GM21360 (cell line): ENCODE data around the gene LRRC47.

Experiments used
- ATAC-seq: cut with Tn5 transposase; IDR thresholded peaks from one replicate; pipeline ENCODE4 v1.9.1; 2021; ENCODE audit warnings: mild to moderate bottlenecking, moderate library complexity; ENCODE audit not compliant: unreplicated experiment

LRRC47 gene

DNA sequence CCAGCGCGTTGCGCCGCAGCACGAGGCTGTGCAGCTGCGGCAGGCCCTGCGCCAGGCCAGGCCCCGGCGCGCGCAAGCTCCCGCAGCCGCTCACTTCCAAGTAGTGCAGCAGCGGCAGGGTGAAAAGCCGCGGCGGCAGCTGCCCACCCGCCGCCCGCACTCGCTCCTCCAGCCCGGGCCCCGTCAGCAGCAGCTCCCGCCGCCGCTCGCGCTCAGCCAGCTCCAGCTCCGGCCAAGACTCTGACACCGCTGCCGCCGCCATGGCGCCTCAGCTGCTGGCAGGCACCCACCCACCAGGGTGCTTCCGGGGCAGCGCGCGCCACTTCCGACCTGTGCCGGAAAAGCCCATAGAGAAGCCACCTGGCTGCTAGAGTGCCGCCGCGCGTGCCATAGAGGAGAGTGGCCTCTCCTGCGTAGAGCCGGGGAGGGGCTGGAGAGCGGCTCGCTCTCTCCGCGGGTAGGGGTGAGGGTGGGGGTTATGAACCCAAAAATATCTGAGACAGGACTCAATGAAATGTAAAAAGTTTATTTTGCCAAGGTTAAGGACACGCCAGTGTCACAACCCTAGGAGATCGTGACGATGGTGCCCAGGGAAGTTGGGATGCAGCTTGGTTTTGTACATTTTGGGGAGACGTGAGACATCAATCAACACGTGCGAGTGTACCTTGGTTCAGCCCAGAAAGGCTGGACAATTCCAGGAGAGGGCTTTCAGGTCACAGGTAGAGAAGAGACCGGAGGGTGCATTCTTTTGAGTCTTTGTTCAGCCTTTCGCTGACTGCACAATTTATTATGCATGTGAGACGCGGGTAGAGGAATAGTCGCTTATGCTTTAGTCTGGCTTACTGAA is at the start of gene LRRC47:
TSS of gene LRRC47 (minus strand) at position 284 of the 847 bp plus-strand sequence. CDS start at position 262, 22 bp downstream.
- ATAC-seq = peak; percentile 99

DNA sequence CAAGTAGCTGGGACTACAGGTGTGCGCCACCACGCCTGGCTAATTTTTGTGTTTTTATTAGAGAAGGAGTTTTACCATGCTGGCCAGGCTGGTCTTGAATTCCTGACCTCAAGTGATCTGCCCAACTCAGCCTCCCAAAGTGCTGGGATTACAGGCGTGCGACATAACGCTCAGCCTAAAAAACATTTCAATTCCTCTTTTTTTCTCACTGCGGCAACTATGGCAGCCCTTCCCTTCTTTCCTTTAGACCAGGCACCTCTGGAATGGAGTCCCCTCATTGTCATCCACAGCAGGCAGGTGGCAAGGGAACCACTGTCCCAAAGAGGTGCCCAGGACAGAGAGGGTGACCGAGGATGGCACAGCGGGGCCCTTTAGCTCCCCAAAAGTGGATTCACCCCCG is 46.6 kb upstream of the LRRC47 start:
- ATAC-seq = no peak

DNA sequence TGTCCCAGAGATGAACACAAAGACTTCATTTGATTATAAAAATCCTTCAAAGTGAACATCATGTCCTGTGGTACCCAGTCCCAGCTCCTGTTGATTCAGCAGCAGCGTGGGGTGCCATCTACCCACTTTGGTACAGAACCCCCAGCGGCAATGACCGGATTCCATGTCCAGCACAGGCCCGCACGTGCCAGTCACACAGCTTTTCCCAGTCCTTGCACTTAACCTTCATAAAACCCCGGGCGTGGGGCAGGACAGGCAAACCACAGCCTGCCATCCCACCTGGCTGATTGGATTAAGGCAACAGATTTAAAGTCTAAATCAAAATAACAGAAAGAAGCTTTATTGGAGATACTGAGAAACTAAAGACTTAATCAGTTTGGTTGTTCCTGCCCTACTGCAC is 45.2 kb upstream of the LRRC47 start:
- no peak for ATAC-seq

GRCh38 chr1:3838788-3839187 is 42.5 kb upstream of the LRRC47 start:
- ATAC-seq = no peak

GRCh38 chr1:3837685-3838084 is 41.4 kb upstream of the LRRC47 start:
- ATAC-seq = no peak

DNA sequence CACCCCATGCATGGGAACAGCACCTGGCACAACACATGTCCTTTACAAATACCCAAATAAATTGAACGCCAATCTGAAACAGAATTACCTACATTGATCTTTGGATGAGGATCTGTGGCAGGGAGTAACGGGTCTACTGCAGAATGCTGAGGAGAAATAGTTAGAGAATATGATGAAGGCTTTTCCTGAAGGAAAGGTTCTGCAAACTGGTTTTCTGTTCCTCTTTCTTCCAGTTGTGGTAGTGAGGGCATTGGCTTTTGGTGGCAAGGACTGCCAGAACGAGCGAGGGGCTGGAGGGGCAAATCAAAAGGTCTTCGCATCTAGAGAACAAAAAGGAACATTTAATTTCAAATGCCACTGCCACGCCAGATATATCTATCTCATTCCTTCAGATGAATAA is 40.9 kb upstream of the LRRC47 start:
- no peak for ATAC-seq

GRCh38 chr1:3836421-3836820 is 40.1 kb upstream of the LRRC47 start:
- no peak for ATAC-seq

- ATAC-seq = no peak
Measured at GRCh38 chr1:3834701-3835100, 38.4 kb upstream of the LRRC47 start.

DNA sequence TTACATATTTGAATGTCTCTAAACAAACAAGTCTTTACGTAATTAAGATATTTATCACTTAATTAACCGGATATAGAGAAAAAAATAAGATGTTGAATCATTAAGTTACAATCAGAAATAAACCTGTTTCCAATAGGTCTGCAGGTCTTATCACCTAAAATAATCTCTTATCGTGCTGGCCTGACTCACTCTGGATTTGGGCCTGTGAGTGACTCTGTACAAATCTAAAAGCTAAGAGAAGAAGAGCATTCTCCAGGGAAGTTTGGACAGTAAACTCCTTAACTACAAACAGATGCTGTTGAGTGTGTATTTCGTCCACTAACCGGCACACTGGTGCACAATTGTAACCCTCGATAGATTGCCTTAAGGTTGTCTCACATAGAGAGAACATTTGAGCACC is 35.4 kb upstream of the LRRC47 start:
- ATAC-seq = no peak

- ATAC-seq = no peak
Measured at GRCh38 chr1:3828391-3828790, 32.1 kb upstream of the LRRC47 start.

DNA sequence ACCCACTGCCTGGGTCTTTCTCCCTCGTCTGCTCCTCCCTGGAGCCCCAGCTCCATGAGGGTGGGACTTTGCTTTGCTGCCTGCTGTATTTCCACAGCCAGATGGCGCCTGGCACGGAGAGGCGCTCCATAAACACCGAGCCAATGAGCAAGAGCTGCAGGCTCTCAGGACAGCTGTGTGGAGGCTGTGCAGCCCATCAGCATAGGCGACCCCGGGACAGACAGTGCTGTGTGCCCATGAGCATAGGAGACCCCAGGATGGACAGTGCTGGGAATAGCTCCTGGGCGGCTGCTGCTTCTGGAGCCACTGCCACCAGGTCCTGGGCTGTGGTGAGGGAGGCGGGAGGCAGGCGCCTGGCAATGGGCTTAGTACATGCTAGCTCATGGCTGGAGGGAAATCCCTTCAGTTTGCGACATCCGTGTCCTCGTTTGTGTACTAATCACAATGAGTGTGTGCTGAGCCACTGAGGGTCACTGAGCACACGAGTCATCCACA is 31.6 kb upstream of the LRRC47 start:
- ATAC-seq = no peak

DNA sequence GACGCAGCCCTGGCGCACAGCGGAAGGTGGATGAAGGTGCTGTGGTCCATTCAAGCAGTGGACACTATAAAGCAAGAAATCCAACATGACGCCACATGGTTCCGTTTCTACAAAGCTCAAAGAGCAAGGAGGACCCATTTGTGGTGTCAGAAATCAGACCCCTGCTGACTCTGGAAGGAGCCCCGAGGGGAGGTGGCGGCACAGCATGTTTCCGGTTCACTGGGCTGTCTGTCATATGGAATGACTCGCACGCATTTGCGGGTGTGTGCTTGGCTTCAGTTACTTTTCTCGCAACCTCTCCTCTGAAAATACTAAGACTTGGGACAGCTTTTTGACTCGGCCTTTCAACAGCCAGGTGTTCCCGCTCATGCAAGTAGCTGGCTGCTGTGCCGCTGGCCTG is 29.1 kb upstream of the LRRC47 start:
- ATAC-seq = no peak

DNA sequence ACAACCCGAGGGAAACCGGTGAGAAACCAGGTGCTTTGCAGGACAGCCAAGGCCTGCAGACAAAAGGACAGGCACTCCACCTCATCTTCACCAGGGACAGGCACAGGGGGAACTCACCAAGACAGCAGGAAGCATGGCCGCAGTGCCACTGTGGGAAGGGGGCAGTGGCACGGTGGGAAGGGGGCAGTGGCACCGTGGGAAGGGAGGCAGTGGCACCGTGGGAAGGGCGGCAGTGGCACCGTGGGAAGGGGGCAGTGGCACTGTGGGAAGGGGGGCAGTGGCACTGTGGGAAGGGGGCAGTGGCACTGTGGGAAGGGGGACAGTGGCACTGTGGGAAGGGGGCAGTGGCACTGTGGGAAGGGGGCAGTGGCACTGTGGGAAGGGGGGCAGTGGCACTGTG is 28.4 kb upstream of the LRRC47 start:
- ATAC-seq = no peak

- ATAC-seq = no peak
Measured at GRCh38 chr1:3822421-3822820, 26.1 kb upstream of the LRRC47 start.

GRCh38 chr1:3821908-3822307 is 25.6 kb upstream of the LRRC47 start:
- no peak for ATAC-seq

DNA sequence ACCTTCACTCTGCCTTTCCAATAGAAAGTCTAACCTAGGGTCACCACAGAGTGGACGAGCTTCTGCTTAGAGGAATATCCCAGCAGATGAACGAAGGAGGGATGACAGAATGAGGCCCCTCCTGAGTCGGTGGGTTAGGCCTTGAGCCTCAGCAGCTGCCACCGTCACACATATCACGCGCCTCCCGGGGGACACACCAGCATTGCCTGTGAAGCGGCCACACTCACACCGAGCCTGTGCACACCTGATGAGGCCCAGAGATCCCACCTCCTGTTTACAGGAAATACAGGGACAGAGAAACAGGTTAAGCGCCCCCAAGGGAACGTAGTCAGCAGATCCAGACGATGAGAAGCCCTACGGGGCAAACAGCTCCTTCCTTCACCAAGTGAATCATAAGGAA is 25.1 kb upstream of the LRRC47 start:
- no peak for ATAC-seq

DNA sequence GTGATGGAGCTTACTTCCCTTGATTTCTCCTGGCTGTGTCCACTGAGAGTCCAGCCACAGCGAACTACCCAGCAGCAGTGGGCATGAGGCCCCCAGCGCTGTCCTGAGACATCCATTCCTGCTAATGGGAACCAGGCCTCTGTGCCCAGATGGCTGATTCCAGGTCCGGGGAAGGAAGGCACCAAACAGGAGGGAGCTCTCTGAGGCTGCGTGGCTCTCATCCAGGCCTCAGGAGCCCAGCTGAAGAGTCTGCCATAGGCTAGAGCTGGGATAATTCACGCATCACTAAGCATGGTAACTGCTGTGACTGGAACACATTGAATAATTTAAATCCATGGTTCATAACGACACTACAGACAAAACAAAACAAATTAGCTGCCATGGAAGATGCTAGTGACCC is 24.7 kb upstream of the LRRC47 start:
- no peak for ATAC-seq

DNA sequence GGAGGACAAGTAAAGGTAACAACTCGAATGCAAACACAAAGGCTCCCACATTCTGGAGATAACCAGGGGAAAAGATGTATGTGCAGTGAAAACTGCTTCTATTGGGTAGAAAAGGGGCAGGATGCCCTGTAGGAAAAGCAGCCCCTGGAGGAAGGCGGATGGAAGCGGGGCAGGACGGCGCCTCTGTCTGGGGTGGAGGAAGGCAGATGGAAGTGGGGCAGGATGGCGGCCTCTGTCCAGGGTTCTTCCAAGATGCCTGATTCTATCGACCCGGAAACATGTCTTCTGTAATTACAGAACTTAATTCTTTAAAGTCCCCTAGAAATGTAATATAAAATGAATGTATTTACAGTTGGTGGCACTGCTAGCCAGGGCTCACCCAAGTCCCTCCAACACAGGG is 24.0 kb upstream of the LRRC47 start:
- no peak for ATAC-seq

DNA sequence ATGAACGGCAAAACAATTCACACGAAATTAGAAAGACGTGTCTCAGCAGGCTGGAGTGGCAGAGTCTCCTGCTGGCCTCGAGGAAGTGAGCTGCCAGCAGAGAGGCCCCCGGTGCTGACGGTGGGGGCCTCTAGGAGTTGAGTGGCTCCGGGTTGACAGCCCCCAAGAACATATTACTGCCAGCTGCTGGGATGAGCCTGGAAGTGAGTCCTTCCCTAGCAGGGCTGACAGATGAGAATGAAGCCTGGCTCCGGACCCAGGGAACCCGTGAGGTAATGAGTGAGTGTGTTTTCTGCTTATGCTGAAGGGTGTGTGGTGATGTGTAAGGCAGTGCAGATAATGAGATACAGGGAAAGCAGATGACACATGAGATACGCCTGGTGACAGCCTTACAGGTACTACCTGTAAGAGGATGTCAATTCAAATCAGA is 23.5 kb upstream of the LRRC47 start:
- ATAC-seq = no peak

GRCh38 chr1:3817821-3818597 is 21.7 kb upstream of the LRRC47 start:
- ATAC-seq = no peak

- ATAC-seq = no peak
Measured at GRCh38 chr1:3817138-3817740, 20.9 kb upstream of the LRRC47 start.
